Breast epithelium (tissue), 4 donors: ENCODE data around the gene PRSS57. TPM values are rescaled to one million over a fixed set of nuclear protein-coding genes. Genes with fewer than 3 reads are reported as not detected.

ENCODE experiments used
- DNase-seq, 2 donors: peaks; one replicate each; pipeline ENCODE4 v3.0.0-alpha.2; 2019; ENCODE audit warnings: low spot score in 2 of 2
- H3K27ac ChIP-seq, 2 donors: fragments of 200-600 bp; sonication (generic) in 1 of 2; one replicate each; pipeline ENCODE4 v1.5.1; 2016 to 2019; ENCODE audit warnings: mild to moderate bottlenecking in 1 of 2
- H3K27me3 ChIP-seq, 2 donors: fragments of 200-600 bp; sonication (generic) in 1 of 2; one replicate each; pipeline versions ENCODE4 v1.5.1 to v1.6.0; 2017 to 2019; ENCODE audit warnings: control low read depth in 1 of 2, mild to moderate bottlenecking in 1 of 2
- H3K36me3 ChIP-seq: fragments of 200-600 bp; one replicate; pipeline ENCODE4 v1.5.1; 2019
- H3K4me1 ChIP-seq, 2 donors: fragments of 200-600 bp; sonication (generic); one replicate each; pipeline ENCODE4 v1.5.1; 2016 to 2019; ENCODE audit warnings: control low read depth in 1 of 2
- H3K4me3 ChIP-seq, 3 donors: fragments of 200-600 bp; sonication (generic); 1 replicate in 2 of 3; 2 replicates in 1 of 3; pipeline ENCODE4 v1.5.1; 2016 to 2019; ENCODE audit warnings: mild to moderate bottlenecking in 3 of 3, moderate library complexity in 2 of 3
- H3K9me3 ChIP-seq, 2 donors: fragments of 200-600 bp; sonication (generic) in 1 of 2; one replicate each; pipeline ENCODE4 v1.5.1; 2016 to 2019; ENCODE audit warnings: control low read depth in 1 of 2
- CTCF ChIP-seq, 3 donors: fragments of 450-650 bp; IDR thresholded peaks; one replicate each; pipeline ENCODE4 v1.5.1; 2016 to 2017; ENCODE audit warnings: antibody characterized with exemption in 3 of 3, mild to moderate bottlenecking in 3 of 3, moderate library complexity in 3 of 3
- POLR2A ChIP-seq: fragments of 450-650 bp; IDR thresholded peaks from one replicate; pipeline ENCODE4 v1.6.1; 2016; ENCODE audit warnings: antibody characterized with exemption, mild to moderate bottlenecking, moderate library complexity
- POLR2AphosphoS5 ChIP-seq, 3 donors: sonication (generic); formaldehyde crosslinking; IDR thresholded peaks; one replicate each; pipeline ENCODE4 v1.6.1; 2017; ENCODE audit warnings: antibody characterized with exemption in 3 of 3
- intact Hi-C: fragments of 100-400 bp; cut with DNase I; formaldehyde crosslinking; loops from one replicate; pipeline ENCODE4 v1.15.1; 2023; ENCODE audit warnings: low total_unique reads
- total RNA-seq, 3 donors: library from RNA; depleted of rRNA; stranded (reverse); fragments of >200 nt; gene quantifications; one replicate each; pipeline ENCODE4 v1.1.0, GENCODE V29; 2016

Gene PRSS57
- total RNA-seq, 3 donors from 2014 or later: not detected

- Histone ChIP-seq H3K27me3 (no peaks in the 10 kb centered on the region), H3K36me3 (no peaks in the 10 kb centered on the region), H3K4me3 (no peak overlapping the region), H3K4me1 (peaks cover 0 to 6% of the 10 kb centered on the region in 2 donors), H3K27ac (no peak overlapping the region), H3K9me3 (no peaks in the 10 kb centered on the region)
- TF ChIP-seq CTCF (IDR thresholded peaks at IDR 0.05): no peak
- TF ChIP-seq POLR2AphosphoS5 (IDR thresholded peaks at IDR 0.05): no peak
- no peak for TF ChIP-seq POLR2A
- no peak for DNase-seq
- intact Hi-C loops: no loop called here
Measured at GRCh38 chr19:653425-653824, 41.8 kb downstream of the PRSS57 start.

GRCh38 chr19:652467-653389 is 42.5 kb downstream of the PRSS57 start:
- H3K4me1 ChIP-seq: no peaks in the 10 kb centered on the region
- no peak for DNase-seq
- no peak overlapping the region for H3K4me3 ChIP-seq
- no peaks in the 10 kb centered on the region for H3K9me3 ChIP-seq
- no peaks in the 10 kb centered on the region for H3K36me3 ChIP-seq
- intact Hi-C loops: no loop called here
- no peak overlapping the region for H3K27ac ChIP-seq
- TF ChIP-seq POLR2AphosphoS5 (IDR thresholded peaks at IDR 0.05) (no peak), POLR2A (no peak), CTCF (IDR thresholded peaks at IDR 0.05) (no peak)
- no peaks in the 10 kb centered on the region for H3K27me3 ChIP-seq

- Histone ChIP-seq H3K36me3 (no peaks in the 10 kb centered on the region), H3K27me3 (no peaks in the 10 kb centered on the region), H3K9me3 (no peaks in the 10 kb centered on the region), H3K4me1 (no peaks in the 10 kb centered on the region), H3K27ac (no peak overlapping the region), H3K4me3 (no peak overlapping the region)
- DNase-seq: no peak
- TF ChIP-seq POLR2AphosphoS5 (IDR thresholded peaks at IDR 0.05) (no peak), CTCF (IDR thresholded peaks at IDR 0.05) (no peak)
- intact Hi-C loops: no loop called here
Measured at GRCh38 chr19:651991-652390, 43.3 kb downstream of the PRSS57 start.

GRCh38 chr19:651114-651818 is 44.0 kb downstream of the PRSS57 start:
- Histone ChIP-seq H3K36me3 (no peaks in the 10 kb centered on the region), H3K4me1 (no peaks in the 10 kb centered on the region), H3K27me3 (no peaks in the 10 kb centered on the region), H3K27ac (no peak overlapping the region), H3K9me3 (no peaks in the 10 kb centered on the region), H3K4me3 (no peak overlapping the region)
- TF ChIP-seq CTCF (IDR thresholded peaks at IDR 0.05): no peak
- TF ChIP-seq POLR2A: no peak
- no peak for DNase-seq
- intact Hi-C loops: no loop called here

- Histone ChIP-seq H3K4me1 (no peaks in the 10 kb centered on the region), H3K9me3 (no peaks in the 10 kb centered on the region), H3K4me3 (no peak overlapping the region), H3K36me3 (no peaks in the 10 kb centered on the region), H3K27me3 (no peaks in the 10 kb centered on the region), H3K27ac (no peak overlapping the region)
- intact Hi-C loops: no loop called here
- TF ChIP-seq POLR2A: no peak
- no peak for TF ChIP-seq POLR2AphosphoS5 (IDR thresholded peaks at IDR 0.05)
- no peak for TF ChIP-seq CTCF (IDR thresholded peaks at IDR 0.05)
- no peak for DNase-seq
Measured at GRCh38 chr19:650121-650520, 45.1 kb downstream of the PRSS57 start.
